Measurements from ENCODE around the gene CCHCR1. TPM values are rescaled to one million over a fixed set of nuclear protein-coding genes. Genes with fewer than 3 reads are reported as not detected.
"Not testable (repeated sequence)": the region's sequence is repeated elsewhere in the genome, so short reads cannot be mapped to it uniquely, and the experiment has no call there.

CCHCR1 gene
- total and polyA plus RNA-seq, 2 of the 13 experiments (the other 11 are each of a cell fraction or from before 2014, with no cell fraction given): 14.6 to 28.2 TPM

DNA sequence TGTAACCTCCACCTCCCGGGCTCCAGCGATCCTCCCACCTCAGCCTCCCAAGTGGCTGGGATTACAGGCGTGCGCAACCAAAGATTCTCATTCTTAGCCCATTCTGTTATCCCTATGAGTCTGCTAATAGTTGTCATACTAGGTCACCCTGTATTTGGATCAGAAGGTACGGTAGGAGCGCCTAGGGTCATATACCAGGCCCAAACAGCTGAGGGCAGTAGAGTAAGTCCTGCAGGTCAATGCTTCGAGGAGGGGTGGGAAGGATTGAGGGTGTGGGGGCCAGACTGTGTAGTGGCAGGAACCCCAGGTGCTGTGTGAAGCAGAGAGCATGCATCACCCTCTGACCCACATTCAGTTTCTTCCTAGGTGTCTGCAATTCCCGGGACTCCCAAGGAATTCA is 35.6 kb upstream of the CCHCR1 start (continued):
- TF ChIP-seq TBL1XR1 (IDR thresholded peaks at IDR 0.05; ENCODE audit: borderline replicate concordance, low read length, partially characterized antibody): no peak
- TF ChIP-seq ZNF530 (CRISPR knock-in tag; IDR thresholded peaks at IDR 0.05; ENCODE audit: low read depth): no peak
- no peak for TF ChIP-seq HMG20B (CRISPR knock-in tag; conservative IDR thresholded peaks at IDR 0.05)
- no peak for TF ChIP-seq XRCC5 (optimal IDR thresholded peaks at IDR 0.05; ENCODE audit: low read length)
- no peak for TF ChIP-seq CAMTA2 (CRISPR knock-in tag; IDR thresholded peaks at IDR 0.05; ENCODE audit: borderline replicate concordance)
- 0 out of 2 replicates have a peak, but pooled peaks have one; percentile 10 for TF ChIP-seq SPEN (CRISPR knock-in tag; IDR thresholded peaks at IDR 0.05; ENCODE audit: low read depth)
- no peak for TF ChIP-seq ZKSCAN5 (CRISPR knock-in tag; IDR thresholded peaks at IDR 0.05)
- TF ChIP-seq, protein P1, sequence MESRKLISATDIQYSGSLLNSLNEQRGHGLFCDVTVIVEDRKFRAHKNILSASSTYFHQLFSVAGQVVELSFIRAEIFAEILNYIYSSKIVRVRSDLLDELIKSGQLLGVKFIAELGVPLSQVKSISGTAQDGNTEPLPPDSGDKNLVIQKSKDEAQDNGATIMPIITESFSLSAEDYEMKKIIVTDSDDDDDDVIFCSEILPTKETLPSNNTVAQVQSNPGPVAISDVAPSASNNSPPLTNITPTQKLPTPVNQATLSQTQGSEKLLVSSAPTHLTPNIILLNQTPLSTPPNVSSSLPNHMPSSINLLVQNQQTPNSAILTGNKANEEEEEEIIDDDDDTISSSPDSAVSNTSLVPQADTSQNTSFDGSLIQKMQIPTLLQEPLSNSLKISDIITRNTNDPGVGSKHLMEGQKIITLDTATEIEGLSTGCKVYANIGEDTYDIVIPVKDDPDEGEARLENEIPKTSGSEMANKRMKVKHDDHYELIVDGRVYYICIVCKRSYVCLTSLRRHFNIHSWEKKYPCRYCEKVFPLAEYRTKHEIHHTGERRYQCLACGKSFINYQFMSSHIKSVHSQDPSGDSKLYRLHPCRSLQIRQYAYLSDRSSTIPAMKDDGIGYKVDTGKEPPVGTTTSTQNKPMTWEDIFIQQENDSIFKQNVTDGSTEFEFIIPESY (CRISPR knock-in tag; IDR thresholded peaks at IDR 0.05): peak; percentile 79; the same call in 1 of the 2 replicates

DNA sequence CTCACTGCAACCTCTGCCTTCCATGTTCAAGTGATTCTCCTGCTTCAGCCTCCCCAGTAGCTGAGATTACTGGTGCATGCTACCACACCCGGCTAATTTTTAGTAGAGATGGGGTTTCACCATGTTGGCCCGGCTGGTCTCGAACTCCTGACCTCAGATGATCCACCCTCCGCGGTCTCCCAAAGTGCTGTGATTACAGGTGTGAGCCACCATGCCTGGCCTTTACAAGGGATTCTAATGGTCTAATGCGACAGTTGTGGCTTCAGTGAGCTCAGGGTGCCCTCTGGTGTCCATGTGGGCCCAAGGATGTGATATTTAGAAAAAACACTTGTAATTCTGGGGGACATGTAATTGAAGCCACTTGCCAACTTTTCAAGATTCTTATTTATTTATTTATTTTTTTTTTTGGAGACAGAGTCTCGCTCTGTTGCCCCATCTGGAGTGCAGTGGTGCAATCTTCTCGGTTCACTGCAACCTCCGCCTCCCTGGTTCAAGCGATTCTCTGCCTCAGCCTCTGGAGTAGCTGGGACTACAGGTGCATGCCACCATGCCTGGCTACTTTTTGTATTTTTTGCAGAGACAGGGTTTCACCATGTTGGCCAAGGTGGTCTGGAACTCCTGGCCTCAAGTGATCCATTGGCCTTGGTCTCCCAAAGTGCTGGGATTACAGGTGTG is 35.0 kb upstream of the CCHCR1 start:
- H3K4me2 ChIP-seq (ENCODE audit: low read depth, low read length); H4K20me1 ChIP-seq (ENCODE audit: insufficient read depth, low read length); H3K79me2 ChIP-seq (ENCODE audit: insufficient read depth, low read length); H3K27me3 ChIP-seq (ENCODE audit: control insufficient read depth in 1 of 2, insufficient read depth in 2 of 2, low read length in 2 of 2); H3K4me3 ChIP-seq (replicated peaks in 1 of 3; ENCODE audit: insufficient read depth in 1 of 3, low read depth in 2 of 3, low read length in 3 of 3); H3K36me3 ChIP-seq (replicated peaks in 1 of 2; ENCODE audit: control insufficient read depth in 1 of 2, insufficient read depth in 2 of 2, low read length in 2 of 2); H3K9ac ChIP-seq (ENCODE audit: insufficient read depth, low read depth, low read length); H2AFZ ChIP-seq (ENCODE audit: low read length); BruUV-seq (replicated peaks); H3K9me3 ChIP-seq (ENCODE audit: low read length); H3K27ac ChIP-seq (ENCODE audit: extremely low read length, insufficient read depth, low read length): not testable (repeated sequence)
- peaks cover 28% of the 10 kb centered on the region for H3K4me1 ChIP-seq (ENCODE audit: insufficient read depth, low read length)
- ATAC-seq (peak; percentile 68), DNase-seq (ENCODE audit: low spot score) (peak; percentile 89), FAIRE-seq (peak; percentile 71)
- ChIA-PET POLR2A (interaction anchor here (1.2 kb wide), 1 partner anchor 55 kb away, joined by 4 read pairs; no protein-coding TSS in a partner anchor), CTCF (ENCODE audit: low intra/inter-chr PET ratio, low total read pairs) (interaction anchor here (1.2 to 3.5 kb wide), 4 partner anchors 32 to 174 kb away, joined by 4 to 110 read pairs (median 13); partner anchors contain the start of gene PSORS1C2)
- 27% methylated on average over 10 of the region's 10 CpGs for WGBS (ENCODE audit: low lambda C conversion rate)
- in situ Hi-C loops (cut with HindIII; ENCODE audit: extremely low pct_ligation_motif_present, low pct_unique_long_range_greater_than_20kb) (loop anchor here (5.0 kb wide), 2 partner anchors 55 to 175 kb away; partner anchors contain the start of gene PSORS1C2), intact Hi-C loops (cut with micrococcal nuclease; ENCODE audit: unreplicated experiment) (loop anchor here (1.0 to 2.0 kb wide), 2 partner anchors 34 to 55 kb away; partner anchors contain the start of gene TCF19)
- TF ChIP-seq PITX1 (CRISPR knock-in tag; IDR thresholded peaks at IDR 0.05): peak; percentile 52; the same call in 1 of the 2 replicates
- peak; percentile 29; the same call in 1 of the 2 replicates for TF ChIP-seq MEIS1 (CRISPR knock-in tag; IDR thresholded peaks at IDR 0.05; ENCODE audit: borderline replicate concordance)
- TF ChIP-seq FOXA3 (CRISPR knock-in tag; IDR thresholded peaks at IDR 0.05): peak; percentile 22; the same call in 1 of the 2 replicates
- TF ChIP-seq TSC22D2 (CRISPR knock-in tag; IDR thresholded peaks at IDR 0.05; ENCODE audit: borderline replicate concordance): 0 out of 2 replicates have a peak, but pooled peaks have one; percentile 59

Measured in HepG2 (cell line).